ENCODE data around the gene SYNDIG1.

Gene SYNDIG1

GRCh38 chr20:24470746-24471582 lies 1.5 kb downstream of the SYNDIG1 start:
- Histone ChIP-seq H3K27me3 (ENCODE audit: control insufficient read depth, insufficient read depth, low read length) (peaks cover 14% of the 10 kb centered on the region; the same call in 1 of the 2 replicates), H3K4me1 (ENCODE audit: control insufficient read depth, insufficient read depth, low read length) (peaks cover 3% of the 10 kb centered on the region), H3K27ac (ENCODE audit: low read length) (no peak overlapping the region), H3K4me3 (ENCODE audit: low read length) (peak overlapping the region; percentile 65), H3K9me3 (ENCODE audit: control insufficient read depth, insufficient read depth, low read length) (no peaks in the 10 kb centered on the region), H3K36me3 (ENCODE audit: control insufficient read depth, insufficient read depth, low read length) (no peaks in the 10 kb centered on the region)
- no peak for DNase-seq (ENCODE audit: low read depth, low spot score)
- WGBS (ENCODE audit: insufficient coverage, insufficient read length), result no CpG with 5 or more reads among the region's 56 CpGs

- no CpG with 5 or more reads among the region's 3 CpGs for WGBS (ENCODE audit: insufficient coverage, insufficient read length)
These were observed 3.0 kb downstream of the SYNDIG1 start for GRCh38 chr20:24472426-24472825.

GRCh38 chr20:24473435-24474223 lies 4.2 kb downstream of the SYNDIG1 start:
- Histone ChIP-seq H3K9me3 (ENCODE audit: control insufficient read depth, insufficient read depth, low read length) (no peaks in the 10 kb centered on the region), H3K4me3 (ENCODE audit: low read length) (no peak overlapping the region), H3K27ac (ENCODE audit: low read length) (no peak overlapping the region), H3K4me1 (ENCODE audit: control insufficient read depth, insufficient read depth, low read length) (no peaks in the 10 kb centered on the region), H3K36me3 (ENCODE audit: control insufficient read depth, insufficient read depth, low read length) (no peaks in the 10 kb centered on the region), H3K27me3 (ENCODE audit: control insufficient read depth, insufficient read depth, low read length) (peaks cover 9% of the 10 kb centered on the region; the same call in 1 of the 2 replicates)
- no CpG with 5 or more reads among the region's 7 CpGs for WGBS (ENCODE audit: insufficient coverage, insufficient read length)
- no peak for DNase-seq (ENCODE audit: low read depth, low spot score)

More at GRCh38 chr20:24472426-24472825, 3.0 kb downstream of the SYNDIG1 start:
- H3K27ac ChIP-seq (ENCODE audit: low read length), result no peak overlapping the region
- no peaks in the 10 kb centered on the region for H3K9me3 ChIP-seq (ENCODE audit: control insufficient read depth, insufficient read depth, low read length)
- H3K4me3 ChIP-seq (ENCODE audit: low read length), result no peak overlapping the region
- DNase-seq (ENCODE audit: low read depth, low spot score), result no peak
- peaks cover 14% of the 10 kb centered on the region; the same call in 1 of the 2 replicates for H3K27me3 ChIP-seq (ENCODE audit: control insufficient read depth, insufficient read depth, low read length)
- H3K36me3 ChIP-seq (ENCODE audit: control insufficient read depth, insufficient read depth, low read length), result no peaks in the 10 kb centered on the region
- H3K4me1 ChIP-seq (ENCODE audit: control insufficient read depth, insufficient read depth, low read length), result peaks cover 3% of the 10 kb centered on the region

- Histone ChIP-seq H3K4me1 (ENCODE audit: control insufficient read depth, insufficient read depth, low read length) (no peaks in the 10 kb centered on the region), H3K36me3 (ENCODE audit: control insufficient read depth, insufficient read depth, low read length) (no peaks in the 10 kb centered on the region), H3K27ac (ENCODE audit: low read length) (no peak overlapping the region), H3K9me3 (ENCODE audit: control insufficient read depth, insufficient read depth, low read length) (no peaks in the 10 kb centered on the region), H3K27me3 (ENCODE audit: control insufficient read depth, insufficient read depth, low read length) (no peaks in the 10 kb centered on the region), H3K4me3 (ENCODE audit: low read length) (no peak overlapping the region)
- no peak for DNase-seq (ENCODE audit: low read depth, low spot score)
- WGBS (ENCODE audit: insufficient coverage, insufficient read length), result no CpG with 5 or more reads among the region's 11 CpGs
These were observed 8.6 kb downstream of the SYNDIG1 start for GRCh38 chr20:24477831-24478547.

- no peaks in the 10 kb centered on the region for H3K9me3 ChIP-seq (ENCODE audit: control insufficient read depth, insufficient read depth, low read length)
- H3K27ac ChIP-seq (ENCODE audit: low read length), result no peak overlapping the region
- no peaks in the 10 kb centered on the region for H3K4me1 ChIP-seq (ENCODE audit: control insufficient read depth, insufficient read depth, low read length)
- no peaks in the 10 kb centered on the region for H3K27me3 ChIP-seq (ENCODE audit: control insufficient read depth, insufficient read depth, low read length)
- no peaks in the 10 kb centered on the region for H3K36me3 ChIP-seq (ENCODE audit: control insufficient read depth, insufficient read depth, low read length)
- no CpG with 5 or more reads among the region's 7 CpGs for WGBS (ENCODE audit: insufficient coverage, insufficient read length)
- DNase-seq (ENCODE audit: low read depth, low spot score), result no peak
- no peak overlapping the region for H3K4me3 ChIP-seq (ENCODE audit: low read length)
These were observed 9.2 kb downstream of the SYNDIG1 start for GRCh38 chr20:24478584-24478983.

- DNase-seq (ENCODE audit: low read depth, low spot score), result no peak
These were observed 9.7 kb downstream of the SYNDIG1 start for GRCh38 chr20:24479106-24479505.

GRCh38 chr20:24479595-24479994 lies 10.2 kb downstream of the SYNDIG1 start:
- no peak overlapping the region for H3K27ac ChIP-seq (ENCODE audit: low read length)
- no peaks in the 10 kb centered on the region for H3K36me3 ChIP-seq (ENCODE audit: control insufficient read depth, insufficient read depth, low read length)
- H3K27me3 ChIP-seq (ENCODE audit: control insufficient read depth, insufficient read depth, low read length), result no peaks in the 10 kb centered on the region
- DNase-seq (ENCODE audit: low read depth, low spot score), result no peak
- no peak overlapping the region for H3K4me3 ChIP-seq (ENCODE audit: low read length)
- no peaks in the 10 kb centered on the region for H3K4me1 ChIP-seq (ENCODE audit: control insufficient read depth, insufficient read depth, low read length)
- no CpG with 5 or more reads among the region's 4 CpGs for WGBS (ENCODE audit: insufficient coverage, insufficient read length)
- no peaks in the 10 kb centered on the region for H3K9me3 ChIP-seq (ENCODE audit: control insufficient read depth, insufficient read depth, low read length)

More at GRCh38 chr20:24479106-24479505, 9.7 kb downstream of the SYNDIG1 start:
- no peak overlapping the region for H3K27ac ChIP-seq (ENCODE audit: low read length)
- H3K4me1 ChIP-seq (ENCODE audit: control insufficient read depth, insufficient read depth, low read length), result no peaks in the 10 kb centered on the region
- no peak overlapping the region for H3K4me3 ChIP-seq (ENCODE audit: low read length)
- H3K36me3 ChIP-seq (ENCODE audit: control insufficient read depth, insufficient read depth, low read length), result no peaks in the 10 kb centered on the region
- H3K27me3 ChIP-seq (ENCODE audit: control insufficient read depth, insufficient read depth, low read length), result no peaks in the 10 kb centered on the region
- H3K9me3 ChIP-seq (ENCODE audit: control insufficient read depth, insufficient read depth, low read length), result no peaks in the 10 kb centered on the region
- no CpG with 5 or more reads among the region's 4 CpGs for WGBS (ENCODE audit: insufficient coverage, insufficient read length)

GRCh38 chr20:24480509-24480908 lies 11.1 kb downstream of the SYNDIG1 start:
- Histone ChIP-seq H3K4me3 (ENCODE audit: low read length) (no peak overlapping the region), H3K27ac (ENCODE audit: low read length) (no peak overlapping the region), H3K4me1 (ENCODE audit: control insufficient read depth, insufficient read depth, low read length) (no peaks in the 10 kb centered on the region), H3K36me3 (ENCODE audit: control insufficient read depth, insufficient read depth, low read length) (no peaks in the 10 kb centered on the region), H3K9me3 (ENCODE audit: control insufficient read depth, insufficient read depth, low read length) (no peaks in the 10 kb centered on the region), H3K27me3 (ENCODE audit: control insufficient read depth, insufficient read depth, low read length) (no peaks in the 10 kb centered on the region)
- DNase-seq (ENCODE audit: low read depth, low spot score), result no peak
- no CpG with 5 or more reads among the region's 4 CpGs for WGBS (ENCODE audit: insufficient coverage, insufficient read length)

GRCh38 chr20:24481173-24481572 lies 11.7 kb downstream of the SYNDIG1 start:
- Histone ChIP-seq H3K27ac (ENCODE audit: low read length) (no peak overlapping the region), H3K4me1 (ENCODE audit: control insufficient read depth, insufficient read depth, low read length) (no peaks in the 10 kb centered on the region), H3K9me3 (ENCODE audit: control insufficient read depth, insufficient read depth, low read length) (no peaks in the 10 kb centered on the region), H3K27me3 (ENCODE audit: control insufficient read depth, insufficient read depth, low read length) (no peaks in the 10 kb centered on the region), H3K36me3 (ENCODE audit: control insufficient read depth, insufficient read depth, low read length) (no peaks in the 10 kb centered on the region), H3K4me3 (ENCODE audit: low read length) (no peak overlapping the region)
- no CpG with 5 or more reads among the region's 7 CpGs for WGBS (ENCODE audit: insufficient coverage, insufficient read length)
- DNase-seq (ENCODE audit: low read depth, low spot score), result no peak

GRCh38 chr20:24483435-24484080 lies 14.1 kb downstream of the SYNDIG1 start:
- H3K27me3 ChIP-seq (ENCODE audit: control insufficient read depth, insufficient read depth, low read length), result no peaks in the 10 kb centered on the region
- no peaks in the 10 kb centered on the region for H3K36me3 ChIP-seq (ENCODE audit: control insufficient read depth, insufficient read depth, low read length)
- no peaks in the 10 kb centered on the region for H3K9me3 ChIP-seq (ENCODE audit: control insufficient read depth, insufficient read depth, low read length)
- no peaks in the 10 kb centered on the region for H3K4me1 ChIP-seq (ENCODE audit: control insufficient read depth, insufficient read depth, low read length)
- no CpG with 5 or more reads among the region's 18 CpGs for WGBS (ENCODE audit: insufficient coverage, insufficient read length)
- H3K27ac ChIP-seq (ENCODE audit: low read length), result no peak overlapping the region
- DNase-seq (ENCODE audit: low read depth, low spot score), result no peak
- no peak overlapping the region for H3K4me3 ChIP-seq (ENCODE audit: low read length)

All from iPS DF 6.9 (cell line).